Uterus (tissue), 2 donors: Measurements from ENCODE around the gene IL10RA.

Experiments used
- CTCF ChIP-seq, 4 experiments: fragments of 200-600 bp in 2 of 4; fragments of 450-650 bp in 2 of 4; sonication (generic) in 2 of 4; IDR thresholded peaks; one replicate each; pipeline ENCODE4 v1.5.1; 2016 to 2019; ENCODE audit warnings: antibody characterized with exemption in 4 of 4, mild to moderate bottlenecking in 2 of 4, moderate library complexity in 1 of 4
- POLR2A ChIP-seq, 2 donors: fragments of 450-650 bp; IDR thresholded peaks; one replicate each; pipeline ENCODE4 v1.6.1; 2016; ENCODE audit warnings: antibody characterized with exemption in 2 of 2, mild to moderate bottlenecking in 1 of 2, moderate library complexity in 1 of 2

DNA sequence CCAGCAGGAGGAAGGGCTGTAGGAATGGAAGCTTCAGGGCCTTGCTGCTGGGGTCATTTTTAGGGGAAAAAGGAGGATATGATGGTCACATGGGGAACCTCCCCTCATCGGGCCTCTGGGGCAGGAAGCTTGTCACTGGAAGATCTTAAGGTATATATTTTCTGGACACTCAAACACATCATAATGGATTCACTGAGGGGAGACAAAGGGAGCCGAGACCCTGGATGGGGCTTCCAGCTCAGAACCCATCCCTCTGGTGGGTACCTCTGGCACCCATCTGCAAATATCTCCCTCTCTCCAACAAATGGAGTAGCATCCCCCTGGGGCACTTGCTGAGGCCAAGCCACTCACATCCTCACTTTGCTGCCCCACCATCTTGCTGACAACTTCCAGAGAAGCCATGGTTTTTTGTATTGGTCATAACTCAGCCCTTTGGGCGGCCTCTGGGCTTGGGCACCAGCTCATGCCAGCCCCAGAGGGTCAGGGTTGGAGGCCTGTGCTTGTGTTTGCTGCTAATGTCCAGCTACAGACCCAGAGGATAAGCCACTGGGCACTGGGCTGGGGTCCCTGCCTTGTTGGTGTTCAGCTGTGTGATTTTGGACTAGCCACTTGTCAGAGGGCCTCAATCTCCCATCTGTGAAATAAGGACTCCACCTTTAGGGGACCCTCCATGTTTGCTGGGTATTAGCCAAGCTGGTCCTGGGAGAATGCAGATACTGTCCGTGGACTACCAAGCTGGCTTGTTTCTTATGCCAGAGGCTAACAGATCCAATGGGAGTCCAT is 14.1 kb downstream of the IL10RA start:
- TF ChIP-seq CTCF (IDR thresholded peaks at IDR 0.05) (no peak), POLR2A (IDR thresholded peaks at IDR 0.05) (no peak)
